Measurements from ENCODE around the gene EVA1C. TPM values are rescaled to one million over a fixed set of nuclear protein-coding genes. Genes with fewer than 3 reads are reported as not detected.

Gene EVA1C
- total RNA-seq, 1 donor from 2014 or later, result 2.1 TPM

GRCh38 chr21:32519945-32520874, 107.7 kb downstream of the EVA1C start:
- TF ChIP-seq CTCF (IDR thresholded peaks at IDR 0.05; ENCODE audit: unreplicated experiment), result no peak
- H3K9me3 Mint-ChIP-seq, result peaks cover 6% of the 10 kb centered on the region

DNA sequence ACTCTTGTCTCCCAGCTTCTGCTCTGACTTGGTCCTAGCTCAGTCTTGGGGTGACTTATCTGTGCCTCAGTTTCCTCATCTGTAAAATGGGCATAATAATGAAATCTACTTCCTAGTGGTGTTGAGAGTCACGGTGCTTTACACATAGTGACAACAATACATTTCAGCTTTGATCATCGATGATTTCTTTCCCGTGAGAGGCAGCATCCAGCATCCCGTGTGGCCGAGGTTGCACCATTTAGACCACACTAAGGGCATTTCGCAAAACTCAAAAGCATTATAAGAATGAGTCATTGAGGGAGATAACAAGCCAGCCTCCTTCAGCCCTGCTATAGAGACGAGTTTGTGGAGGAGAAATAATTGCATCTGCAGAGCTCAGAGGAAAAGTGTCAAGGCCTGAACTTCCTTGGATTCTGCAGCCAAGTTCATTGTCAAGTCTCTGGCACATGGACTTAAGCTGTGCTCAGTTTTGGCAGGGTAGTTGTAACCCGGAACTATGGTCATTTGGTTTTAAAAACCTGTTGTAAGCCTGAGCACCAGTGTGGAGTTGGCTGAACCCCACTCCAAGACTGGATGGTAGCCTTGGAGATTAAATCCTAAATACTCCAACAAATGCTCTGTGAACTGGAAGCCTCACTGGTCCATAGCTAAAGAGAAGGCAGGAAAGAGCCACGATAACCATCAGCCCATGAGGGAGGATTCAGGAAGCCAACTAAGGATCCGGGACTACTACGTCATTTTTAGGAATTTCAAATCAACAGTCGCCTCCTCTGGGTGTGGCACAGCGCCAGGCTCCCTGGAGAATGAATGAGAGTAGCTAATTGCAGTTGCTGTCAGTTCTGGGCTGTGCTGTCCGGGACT, 108.6 kb downstream of the EVA1C start:
- Mint-ChIP-seq H3K27ac (no peak overlapping the region), H3K4me3 (no peak overlapping the region), H3K36me3 (no peaks in the 10 kb centered on the region), H3K4me1 (peaks cover 9% of the 10 kb centered on the region), H3K27me3 (ENCODE audit: low read depth) (no peaks in the 10 kb centered on the region), H3K9me3 (peaks cover 6% of the 10 kb centered on the region)
- no peak for TF ChIP-seq CTCF (IDR thresholded peaks at IDR 0.05; ENCODE audit: unreplicated experiment)
- DNase-seq (ENCODE audit: low spot score in 2 of 2, unreplicated experiment in 2 of 2), result no peak

More at GRCh38 chr21:32519945-32520874, 107.7 kb downstream of the EVA1C start:
- DNase-seq (ENCODE audit: low spot score in 2 of 2, unreplicated experiment in 2 of 2), result no peak
- H3K27ac Mint-ChIP-seq, result no peak overlapping the region
- H3K4me1 Mint-ChIP-seq, result peaks cover 9% of the 10 kb centered on the region
- no peak overlapping the region for H3K4me3 Mint-ChIP-seq
- no peaks in the 10 kb centered on the region for H3K27me3 Mint-ChIP-seq (ENCODE audit: low read depth)
- H3K36me3 Mint-ChIP-seq, result no peaks in the 10 kb centered on the region

- peaks cover 9% of the 10 kb centered on the region for H3K4me1 Mint-ChIP-seq
- no peak for TF ChIP-seq CTCF (IDR thresholded peaks at IDR 0.05; ENCODE audit: unreplicated experiment)
- no peak overlapping the region for H3K4me3 Mint-ChIP-seq
- DNase-seq (ENCODE audit: low spot score in 2 of 2, unreplicated experiment in 2 of 2), result no peak
- no peaks in the 10 kb centered on the region for H3K36me3 Mint-ChIP-seq
- H3K27me3 Mint-ChIP-seq (ENCODE audit: low read depth), result no peaks in the 10 kb centered on the region
- peaks cover 11% of the 10 kb centered on the region for H3K9me3 Mint-ChIP-seq
- no peak overlapping the region for H3K27ac Mint-ChIP-seq
These were observed 109.3 kb downstream of the EVA1C start for GRCh38 chr21:32521736-32522355.

- no peak overlapping the region for H3K27ac Mint-ChIP-seq
- H3K4me3 Mint-ChIP-seq, result no peak overlapping the region
- peaks cover 9% of the 10 kb centered on the region for H3K4me1 Mint-ChIP-seq
- peaks cover 16% of the 10 kb centered on the region for H3K9me3 Mint-ChIP-seq
- no peak for TF ChIP-seq CTCF (IDR thresholded peaks at IDR 0.05; ENCODE audit: unreplicated experiment)
- no peak for DNase-seq (ENCODE audit: low spot score in 2 of 2, unreplicated experiment in 2 of 2)
- no peaks in the 10 kb centered on the region for H3K27me3 Mint-ChIP-seq (ENCODE audit: low read depth)
- H3K36me3 Mint-ChIP-seq, result no peaks in the 10 kb centered on the region
These were observed 111.0 kb downstream of the EVA1C start for GRCh38 chr21:32523463-32523862.

GRCh38 chr21:32523988-32524719, 111.6 kb downstream of the EVA1C start:
- Mint-ChIP-seq H3K27ac (no peak overlapping the region), H3K4me3 (no peak overlapping the region), H3K36me3 (no peaks in the 10 kb centered on the region), H3K9me3 (peaks cover 14% of the 10 kb centered on the region), H3K27me3 (ENCODE audit: low read depth) (no peaks in the 10 kb centered on the region), H3K4me1 (peaks cover 9% of the 10 kb centered on the region)
- no peak for TF ChIP-seq CTCF (IDR thresholded peaks at IDR 0.05; ENCODE audit: unreplicated experiment)
- DNase-seq (ENCODE audit: low spot score in 2 of 2, unreplicated experiment in 2 of 2), result no peak

Measured in mesothelial cell of epicardium (in vitro differentiated cells).